Measurements from ENCODE around the gene EYA2.

EYA2 gene

GRCh38 chr20:47079047-47079446, 184.4 kb downstream of the EYA2 start:
- TF ChIP-seq CTCF (conservative IDR thresholded peaks at IDR 0.05; ENCODE audit: low read depth, low read length): no peak
- H3K4me2 ChIP-seq: no peak overlapping the region
- no peak overlapping the region for H3K27ac ChIP-seq
- no peaks in the 10 kb centered on the region for H3K27me3 ChIP-seq (ENCODE audit: insufficient read depth, low read depth)
- no peaks in the 10 kb centered on the region for H4K20me1 ChIP-seq (ENCODE audit: insufficient read depth)
- H3K4me3 ChIP-seq (IDR thresholded peaks at IDR 0.05; ENCODE audit: insufficient read depth, low read depth, low read length): no peak overlapping the region
- no peak overlapping the region for H3K9ac ChIP-seq
- H3K79me2 ChIP-seq (ENCODE audit: insufficient read depth, low read depth): no peaks in the 10 kb centered on the region
- H3K4me1 ChIP-seq (ENCODE audit: low read depth, poor library complexity, severe bottlenecking): no peaks in the 10 kb centered on the region
- H2AFZ ChIP-seq (ENCODE audit: low read depth): no peak overlapping the region
- peaks cover 5% of the 10 kb centered on the region; the same call in 1 of the 2 replicates for H3K36me3 ChIP-seq (ENCODE audit: insufficient read depth)

GRCh38 chr20:47080365-47080764, 185.7 kb downstream of the EYA2 start:
- no peak overlapping the region for H3K9ac ChIP-seq
- TF ChIP-seq CTCF (conservative IDR thresholded peaks at IDR 0.05; ENCODE audit: low read depth, low read length): no peak
- H3K36me3 ChIP-seq (ENCODE audit: insufficient read depth): peaks cover 2% of the 10 kb centered on the region; the same call in 1 of the 2 replicates
- H3K4me3 ChIP-seq (IDR thresholded peaks at IDR 0.05; ENCODE audit: insufficient read depth, low read depth, low read length): no peak overlapping the region
- no peak overlapping the region for H3K4me2 ChIP-seq
- H3K27me3 ChIP-seq (ENCODE audit: insufficient read depth, low read depth): no peaks in the 10 kb centered on the region
- H3K79me2 ChIP-seq (ENCODE audit: insufficient read depth, low read depth): no peaks in the 10 kb centered on the region
- no peak overlapping the region for H3K27ac ChIP-seq
- H3K4me1 ChIP-seq (ENCODE audit: low read depth, poor library complexity, severe bottlenecking): no peaks in the 10 kb centered on the region
- no peak overlapping the region for H2AFZ ChIP-seq (ENCODE audit: low read depth)
- no peaks in the 10 kb centered on the region for H4K20me1 ChIP-seq (ENCODE audit: insufficient read depth)

GRCh38 chr20:47086316-47086715, 191.7 kb downstream of the EYA2 start:
- H3K4me2 ChIP-seq: no peak overlapping the region
- no peak for TF ChIP-seq CTCF (conservative IDR thresholded peaks at IDR 0.05; ENCODE audit: low read depth, low read length)
- no peak overlapping the region for H2AFZ ChIP-seq (ENCODE audit: low read depth)
- no peak overlapping the region for H3K4me3 ChIP-seq (IDR thresholded peaks at IDR 0.05; ENCODE audit: insufficient read depth, low read depth, low read length)
- H3K9ac ChIP-seq: no peak overlapping the region
- no peaks in the 10 kb centered on the region for H3K79me2 ChIP-seq (ENCODE audit: insufficient read depth, low read depth)
- H3K27ac ChIP-seq: no peak overlapping the region
- no peaks in the 10 kb centered on the region for H3K36me3 ChIP-seq (ENCODE audit: insufficient read depth)
- H3K4me1 ChIP-seq (ENCODE audit: low read depth, poor library complexity, severe bottlenecking): no peaks in the 10 kb centered on the region
- H4K20me1 ChIP-seq (ENCODE audit: insufficient read depth): no peaks in the 10 kb centered on the region
- H3K27me3 ChIP-seq (ENCODE audit: insufficient read depth, low read depth): no peaks in the 10 kb centered on the region

- Histone ChIP-seq H3K36me3 (ENCODE audit: insufficient read depth) (no peaks in the 10 kb centered on the region; the same call in 1 of the 2 replicates), H3K4me3 (IDR thresholded peaks at IDR 0.05; ENCODE audit: insufficient read depth, low read depth, low read length) (no peak overlapping the region), H3K9ac (no peak overlapping the region), H3K4me2 (no peak overlapping the region), H3K27ac (no peak overlapping the region), H3K4me1 (ENCODE audit: low read depth, poor library complexity, severe bottlenecking) (no peaks in the 10 kb centered on the region), H3K27me3 (ENCODE audit: insufficient read depth, low read depth) (no peaks in the 10 kb centered on the region), H3K79me2 (ENCODE audit: insufficient read depth, low read depth) (no peaks in the 10 kb centered on the region), H2AFZ (ENCODE audit: low read depth) (no peak overlapping the region), H4K20me1 (ENCODE audit: insufficient read depth) (no peaks in the 10 kb centered on the region)
- no peak for TF ChIP-seq CTCF (conservative IDR thresholded peaks at IDR 0.05; ENCODE audit: low read depth, low read length)
These were observed 193.7 kb downstream of the EYA2 start for GRCh38 chr20:47088335-47088734.

Measured in KMS-11 (cell line).